ENCODE results near the gene CLEC2D.

CLEC2D gene

DNA sequence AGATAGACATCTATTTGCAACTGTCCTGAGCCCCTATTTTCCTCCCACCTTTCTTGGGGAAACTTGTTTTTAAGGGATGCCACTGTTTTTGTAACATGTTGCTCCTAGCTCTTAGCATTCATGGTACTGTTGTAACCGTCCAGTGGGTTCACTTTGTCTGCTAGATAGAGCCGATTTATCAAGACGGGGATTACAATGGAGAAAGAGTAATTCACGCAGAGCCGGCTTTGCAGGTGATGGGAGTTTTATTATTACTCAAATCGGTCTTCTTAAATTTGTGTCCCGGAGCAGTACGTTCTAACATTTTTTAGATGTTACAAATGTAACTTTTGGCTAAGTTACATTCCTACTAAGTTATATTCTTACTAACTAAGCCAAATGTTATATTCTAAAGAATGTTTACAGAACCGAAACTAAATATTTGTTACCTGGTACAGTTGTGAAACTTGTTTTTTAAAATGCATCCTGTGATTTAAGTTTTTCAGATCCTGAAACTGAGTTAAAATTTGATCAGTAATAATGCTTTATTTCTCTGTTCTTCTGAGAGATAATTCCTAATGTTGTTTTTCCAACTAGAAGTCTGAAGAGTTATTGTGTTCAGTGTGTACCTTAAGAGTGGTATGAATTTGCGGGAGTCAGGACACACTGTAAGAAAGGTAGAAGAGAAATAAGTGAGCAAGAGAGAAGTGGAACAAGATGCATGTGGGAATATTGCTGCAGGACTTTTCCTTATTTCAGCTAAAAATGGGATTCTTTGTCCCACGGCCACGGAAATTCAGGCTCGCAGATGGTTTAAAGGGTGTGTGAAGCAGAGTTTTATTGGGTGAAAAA is 20.6 kb upstream of the CLEC2D start:
- Histone ChIP-seq H3K36me3 (ENCODE audit: control insufficient read depth, insufficient read depth, low read length) (no peaks in the 10 kb centered on the region; the same call in 1 of the 2 replicates), H3K4me3 (replicated peaks; ENCODE audit: low read depth, low read length) (peak overlapping the region; percentile 67), H3K27me3 (replicated peaks; ENCODE audit: control insufficient read depth, insufficient read depth, low read length) (no peaks in the 10 kb centered on the region)
- DNase-seq (ENCODE audit: extremely low read depth, insufficient read length): no peak
- no peak for TF ChIP-seq CTCF (IDR thresholded peaks at IDR 0.05; ENCODE audit: insufficient read depth, low read length, poor library complexity, severe bottlenecking)

DNA sequence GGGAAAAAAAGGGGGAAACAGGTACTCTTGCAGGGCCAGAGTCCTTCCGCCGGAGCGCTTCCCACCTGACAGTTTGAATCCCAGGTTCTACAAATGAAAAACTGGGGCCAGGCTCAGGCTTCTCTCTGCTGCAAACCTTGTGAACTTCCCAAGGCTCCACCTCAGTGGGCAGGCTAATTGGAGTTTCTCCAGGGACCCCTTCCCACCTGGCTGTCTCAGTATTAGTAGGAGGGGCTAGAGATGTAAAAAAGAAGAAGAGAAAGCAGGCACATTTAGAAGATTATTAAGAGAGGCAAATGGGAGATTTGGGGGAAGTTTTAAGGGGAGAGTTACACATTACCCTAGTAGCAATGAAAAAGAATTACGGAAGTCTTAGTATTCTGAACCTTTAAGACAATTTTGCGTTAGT is 20.0 kb upstream of the CLEC2D start:
- Histone ChIP-seq H3K36me3 (ENCODE audit: control insufficient read depth, insufficient read depth, low read length) (peaks cover 2% of the 10 kb centered on the region), H3K27me3 (replicated peaks; ENCODE audit: control insufficient read depth, insufficient read depth, low read length) (no peaks in the 10 kb centered on the region), H3K4me3 (replicated peaks; ENCODE audit: low read depth, low read length) (peak overlapping the region; percentile 67)
- no peak for TF ChIP-seq CTCF (IDR thresholded peaks at IDR 0.05; ENCODE audit: insufficient read depth, low read length, poor library complexity, severe bottlenecking)
- DNase-seq (ENCODE audit: extremely low read depth, insufficient read length): no peak

GRCh38 chr12:9650151-9650576 is 19.3 kb upstream of the CLEC2D start:
- no peak for DNase-seq (ENCODE audit: extremely low read depth, insufficient read length)

DNA sequence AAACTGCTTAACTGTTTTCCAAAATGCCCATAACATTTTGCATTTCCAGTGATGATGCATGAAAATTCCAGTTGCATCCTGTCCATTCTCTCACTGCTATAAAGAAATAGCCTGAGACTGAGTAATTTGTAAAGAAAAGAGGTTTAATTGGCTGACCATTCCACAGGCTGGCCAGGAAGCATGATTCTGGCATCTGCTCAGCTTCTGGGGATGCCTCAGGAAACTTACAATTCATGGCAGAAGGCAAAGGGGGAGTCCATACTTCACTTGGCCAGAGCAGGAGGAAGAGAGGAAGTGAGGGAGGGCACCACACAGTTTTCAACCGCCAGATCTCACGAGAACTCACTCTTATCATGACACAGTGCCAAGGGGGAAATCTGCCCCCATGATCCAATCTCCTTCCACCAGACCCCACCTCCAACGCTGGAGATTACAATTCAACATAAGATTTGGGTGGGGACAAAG is 18.2 kb upstream of the CLEC2D start:
- TF ChIP-seq CTCF (IDR thresholded peaks at IDR 0.05; ENCODE audit: insufficient read depth, low read length, poor library complexity, severe bottlenecking): no peak
- DNase-seq (ENCODE audit: extremely low read depth, insufficient read length): no peak
- Histone ChIP-seq H3K27me3 (replicated peaks; ENCODE audit: control insufficient read depth, insufficient read depth, low read length) (no peaks in the 10 kb centered on the region), H3K4me3 (replicated peaks; ENCODE audit: low read depth, low read length) (no peak overlapping the region), H3K36me3 (ENCODE audit: control insufficient read depth, insufficient read depth, low read length) (peaks cover 2% of the 10 kb centered on the region)

More at GRCh38 chr12:9650151-9650576, 19.3 kb upstream of the CLEC2D start:
- Histone ChIP-seq H3K36me3 (ENCODE audit: control insufficient read depth, insufficient read depth, low read length) (peaks cover 2% of the 10 kb centered on the region), H3K4me3 (replicated peaks; ENCODE audit: low read depth, low read length) (peak overlapping the region; percentile 67), H3K27me3 (replicated peaks; ENCODE audit: control insufficient read depth, insufficient read depth, low read length) (no peaks in the 10 kb centered on the region)
- TF ChIP-seq CTCF (IDR thresholded peaks at IDR 0.05; ENCODE audit: insufficient read depth, low read length, poor library complexity, severe bottlenecking): no peak

DNA sequence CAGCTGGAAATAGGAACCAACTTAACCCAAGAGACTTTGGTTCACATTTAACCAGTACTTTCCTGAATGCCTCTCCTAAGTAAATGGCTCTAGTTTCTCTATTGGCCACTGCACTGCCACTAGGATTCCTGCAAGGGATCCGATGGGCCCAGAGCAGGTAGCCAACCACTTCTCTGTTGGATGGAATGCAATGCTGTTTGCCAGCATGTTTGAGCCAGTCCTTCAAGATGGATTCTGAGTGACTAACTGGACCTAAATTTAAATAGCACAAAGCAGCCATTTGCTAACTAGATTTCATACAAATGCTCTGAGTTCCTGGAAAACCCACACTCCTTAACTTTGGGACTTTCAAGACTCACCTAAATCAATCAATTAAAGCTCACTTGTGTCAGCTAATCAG is 9.5 kb upstream of the CLEC2D start:
- Histone ChIP-seq H3K36me3 (ENCODE audit: control insufficient read depth, insufficient read depth, low read length) (peaks cover 7% of the 10 kb centered on the region), H3K4me3 (replicated peaks; ENCODE audit: low read depth, low read length) (no peak overlapping the region), H3K27me3 (replicated peaks; ENCODE audit: control insufficient read depth, insufficient read depth, low read length) (no peaks in the 10 kb centered on the region)
- TF ChIP-seq CTCF (IDR thresholded peaks at IDR 0.05; ENCODE audit: insufficient read depth, low read length, poor library complexity, severe bottlenecking): no peak
- DNase-seq (ENCODE audit: extremely low read depth, insufficient read length): no peak

Measured in GM06990 (cell line).